Measurements from ENCODE around the gene UCK2. TPM values are rescaled to one million over a fixed set of nuclear protein-coding genes. Genes with fewer than 3 reads are reported as not detected.

Gene UCK2
- total and polyA plus RNA-seq, 10 of the 15 experiments (the other 5 are each of a cell fraction or from before 2014, with no cell fraction given), result 55.3 to 106 (median 84.9) TPM

DNA sequence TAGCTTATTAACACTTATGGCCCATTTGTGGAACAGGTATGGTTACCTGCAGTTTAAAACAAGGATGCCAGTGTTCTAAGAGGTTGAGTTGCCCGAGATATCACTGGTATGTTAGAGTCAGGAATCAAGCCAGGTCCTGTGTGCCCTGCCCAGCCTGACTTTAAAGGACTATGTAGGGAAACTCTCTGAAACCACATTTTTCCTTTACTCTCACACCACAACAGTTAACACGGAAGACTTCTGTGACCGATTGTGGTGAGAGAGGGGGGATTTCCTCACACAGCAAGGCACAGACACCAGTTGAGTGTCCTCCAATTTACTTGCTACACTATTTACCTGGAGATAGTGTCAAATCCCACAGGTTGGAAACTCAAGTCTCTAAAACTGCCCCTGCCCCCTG lies 47.8 kb downstream of the UCK2 start (continued):
- TF ChIP-seq, protein P1, sequence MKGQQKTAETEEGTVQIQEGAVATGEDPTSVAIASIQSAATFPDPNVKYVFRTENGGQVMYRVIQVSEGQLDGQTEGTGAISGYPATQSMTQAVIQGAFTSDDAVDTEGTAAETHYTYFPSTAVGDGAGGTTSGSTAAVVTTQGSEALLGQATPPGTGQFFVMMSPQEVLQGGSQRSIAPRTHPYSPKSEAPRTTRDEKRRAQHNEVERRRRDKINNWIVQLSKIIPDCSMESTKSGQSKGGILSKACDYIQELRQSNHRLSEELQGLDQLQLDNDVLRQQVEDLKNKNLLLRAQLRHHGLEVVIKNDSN (IDR thresholded peaks at IDR 0.05; ENCODE audit: borderline replicate concordance, extremely low read length, insufficient read depth, low read depth, low read length), result no peak
- TF ChIP-seq CEBPB (IDR thresholded peaks at IDR 0.05; ENCODE audit: borderline replicate concordance in 1 of 2, low read depth in 2 of 2, low read length in 2 of 2) (no peak), RAD51 (IDR thresholded peaks at IDR 0.05) (no peak), ZNF622 (IDR thresholded peaks at IDR 0.05) (no peak), SRF (IDR thresholded peaks at IDR 0.05; ENCODE audit: low read depth in 2 of 2, low read length in 2 of 2) (no peak), NFYA (IDR thresholded peaks at IDR 0.05; ENCODE audit: borderline replicate concordance, low read depth, low read length) (no peak), ZNF384 (IDR thresholded peaks at IDR 0.05; ENCODE audit: borderline replicate concordance, low read depth, low read length) (no peak), KDM1A (IDR thresholded peaks at IDR 0.05; ENCODE audit: borderline replicate concordance) (no peak), SMARCA5 (IDR thresholded peaks at IDR 0.05) (no peak), MYC (IDR thresholded peaks at IDR 0.05; ENCODE audit: insufficient read depth, insufficient read length, insufficient replicate concordance, low read length, severe bottlenecking) (no peak), SMAD1 (IDR thresholded peaks at IDR 0.05; ENCODE audit: low read depth, partially characterized antibody) (no peak), CBX5 (IDR thresholded peaks at IDR 0.05; ENCODE audit: low read depth) (no peak), EZH2 (IDR thresholded peaks at IDR 0.05; ENCODE audit: borderline replicate concordance, control insufficient read depth, low read depth, low read length) (no peak), BCL11A (IDR thresholded peaks at IDR 0.05; ENCODE audit: low read depth, low read length) (no peak), TBL1XR1 (IDR thresholded peaks at IDR 0.05; ENCODE audit: low read depth, low read length) (peak; percentile 17; the same call in 1 of the 2 replicates), RB1 (IDR thresholded peaks at IDR 0.05; ENCODE audit: borderline replicate concordance) (no peak), EED (IDR thresholded peaks at IDR 0.05; ENCODE audit: low read depth) (peak; percentile 78), SREBF1 (IDR thresholded peaks at IDR 0.05; ENCODE audit: low read length) (no peak), SREBF2 (IDR thresholded peaks at IDR 0.05; ENCODE audit: low read length) (no peak), ASH2L (IDR thresholded peaks at IDR 0.05; ENCODE audit: borderline replicate concordance, low read depth) (no peak), YY1 (IDR thresholded peaks at IDR 0.05; ENCODE audit: low read depth, low read length) (no peak), HDGF (IDR thresholded peaks at IDR 0.05) (no peak)
- TF ChIP-seq, protein P2, sequence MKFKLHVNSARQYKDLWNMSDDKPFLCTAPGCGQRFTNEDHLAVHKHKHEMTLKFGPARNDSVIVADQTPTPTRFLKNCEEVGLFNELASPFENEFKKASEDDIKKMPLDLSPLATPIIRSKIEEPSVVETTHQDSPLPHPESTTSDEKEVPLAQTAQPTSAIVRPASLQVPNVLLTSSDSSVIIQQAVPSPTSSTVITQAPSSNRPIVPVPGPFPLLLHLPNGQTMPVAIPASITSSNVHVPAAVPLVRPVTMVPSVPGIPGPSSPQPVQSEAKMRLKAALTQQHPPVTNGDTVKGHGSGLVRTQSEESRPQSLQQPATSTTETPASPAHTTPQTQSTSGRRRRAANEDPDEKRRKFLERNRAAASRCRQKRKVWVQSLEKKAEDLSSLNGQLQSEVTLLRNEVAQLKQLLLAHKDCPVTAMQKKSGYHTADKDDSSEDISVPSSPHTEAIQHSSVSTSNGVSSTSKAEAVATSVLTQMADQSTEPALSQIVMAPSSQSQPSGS (IDR thresholded peaks at IDR 0.05; ENCODE audit: low read length), result no peak
- TF ChIP-seq, protein P3, sequence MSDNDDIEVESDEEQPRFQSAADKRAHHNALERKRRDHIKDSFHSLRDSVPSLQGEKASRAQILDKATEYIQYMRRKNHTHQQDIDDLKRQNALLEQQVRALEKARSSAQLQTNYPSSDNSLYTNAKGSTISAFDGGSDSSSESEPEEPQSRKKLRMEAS (IDR thresholded peaks at IDR 0.05; ENCODE audit: low read depth, low read length), result no peak
- TF ChIP-seq, protein P4, sequence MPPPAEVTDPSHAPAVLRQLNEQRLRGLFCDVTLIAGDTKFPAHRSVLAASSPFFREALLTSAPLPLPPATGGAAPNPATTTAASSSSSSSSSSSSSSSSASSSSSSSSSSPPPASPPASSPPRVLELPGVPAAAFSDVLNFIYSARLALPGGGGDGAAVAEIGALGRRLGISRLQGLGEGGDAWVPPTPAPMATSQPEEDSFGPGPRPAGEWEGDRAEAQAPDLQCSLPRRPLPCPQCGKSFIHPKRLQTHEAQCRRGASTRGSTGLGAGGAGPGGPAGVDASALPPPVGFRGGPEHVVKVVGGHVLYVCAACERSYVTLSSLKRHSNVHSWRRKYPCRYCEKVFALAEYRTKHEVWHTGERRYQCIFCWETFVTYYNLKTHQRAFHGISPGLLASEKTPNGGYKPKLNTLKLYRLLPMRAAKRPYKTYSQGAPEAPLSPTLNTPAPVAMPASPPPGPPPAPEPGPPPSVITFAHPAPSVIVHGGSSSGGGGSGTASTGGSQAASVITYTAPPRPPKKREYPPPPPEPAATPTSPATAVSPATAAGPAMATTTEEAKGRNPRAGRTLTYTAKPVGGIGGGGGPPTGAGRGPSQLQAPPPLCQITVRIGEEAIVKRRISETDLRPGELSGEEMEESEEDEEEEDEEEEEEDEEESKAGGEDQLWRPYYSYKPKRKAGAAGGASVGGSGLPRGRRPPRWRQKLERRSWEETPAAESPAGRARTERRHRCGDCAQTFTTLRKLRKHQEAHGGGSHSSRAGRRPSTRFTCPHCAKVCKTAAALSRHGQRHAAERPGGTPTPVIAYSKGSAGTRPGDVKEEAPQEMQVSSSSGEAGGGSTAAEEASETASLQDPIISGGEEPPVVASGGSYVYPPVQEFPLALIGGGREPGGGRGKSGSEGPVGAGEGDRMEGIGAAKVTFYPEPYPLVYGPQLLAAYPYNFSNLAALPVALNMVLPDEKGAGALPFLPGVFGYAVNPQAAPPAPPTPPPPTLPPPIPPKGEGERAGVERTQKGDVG (CRISPR knock-in tag; IDR thresholded peaks at IDR 0.05), result no peak
- TF ChIP-seq, protein P5, sequence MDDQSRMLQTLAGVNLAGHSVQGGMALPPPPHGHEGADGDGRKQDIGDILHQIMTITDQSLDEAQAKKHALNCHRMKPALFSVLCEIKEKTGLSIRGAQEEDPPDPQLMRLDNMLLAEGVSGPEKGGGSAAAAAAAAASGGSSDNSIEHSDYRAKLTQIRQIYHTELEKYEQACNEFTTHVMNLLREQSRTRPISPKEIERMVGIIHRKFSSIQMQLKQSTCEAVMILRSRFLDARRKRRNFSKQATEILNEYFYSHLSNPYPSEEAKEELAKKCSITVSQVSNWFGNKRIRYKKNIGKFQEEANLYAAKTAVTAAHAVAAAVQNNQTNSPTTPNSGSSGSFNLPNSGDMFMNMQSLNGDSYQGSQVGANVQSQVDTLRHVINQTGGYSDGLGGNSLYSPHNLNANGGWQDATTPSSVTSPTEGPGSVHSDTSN (IDR thresholded peaks at IDR 0.05; ENCODE audit: insufficient replicate concordance, low read depth, low read length), result no peak
